Testis (tissue), 3 donors: ENCODE measurements around the gene PVR. TPM values are rescaled to one million over a fixed set of nuclear protein-coding genes. Genes with fewer than 3 reads are reported as not detected.

Source experiments
- DNase-seq: peaks from one replicate; pipeline ENCODE4 v3.0.0-alpha.2; 2019
- H3K27ac ChIP-seq, 2 donors: fragments of 200-600 bp; sonication (generic); one replicate each; pipeline ENCODE4 v1.5.1; 2019
- H3K27me3 ChIP-seq: fragments of 200-600 bp; sonication (generic); one replicate; pipeline ENCODE4 v1.5.1; 2019
- H3K36me3 ChIP-seq: fragments of 200-600 bp; sonication (generic); one replicate; pipeline ENCODE4 v1.5.1; 2017; ENCODE audit warnings: low read depth; ENCODE audit errors: missing control alignments
- H3K4me1 ChIP-seq: fragments of 200-600 bp; sonication (generic); one replicate; pipeline ENCODE4 v1.5.1; 2019
- H3K4me3 ChIP-seq, 2 donors: fragments of 200-600 bp; sonication (generic); one replicate each; pipeline ENCODE4 v1.5.1; 2017 to 2019
- H3K9me3 ChIP-seq: fragments of 200-600 bp; sonication (generic); one replicate; pipeline ENCODE4 v1.5.1; 2017
- CTCF ChIP-seq, 3 experiments: fragments of 450-650 bp in 2 of 3; fragments of 200-600 bp in 1 of 3; sonication (generic) in 1 of 3; IDR thresholded peaks; one replicate each; pipeline ENCODE4 v1.5.1; 2016 to 2019; ENCODE audit warnings: antibody characterized with exemption in 3 of 3, mild to moderate bottlenecking in 2 of 3, moderate library complexity in 1 of 3
- POLR2A ChIP-seq: fragments of 450-650 bp; IDR thresholded peaks from one replicate; pipeline ENCODE4 v1.6.1; 2017; ENCODE audit warnings: antibody characterized with exemption, mild to moderate bottlenecking, moderate library complexity
- WGBS, 2 donors: methylation state at CpG; one replicate each; pipeline ENCODE4 v1.1.5; 2018; 5-methylcytosine and 5-hydroxymethylcytosine counted together
- intact Hi-C: fragments of 100-400 bp; cut with DNase I; formaldehyde crosslinking; loops from one replicate; pipeline ENCODE4 v1.15.1; 2023; ENCODE audit warnings: low total_unique reads
- polyA plus RNA-seq: library from polyadenylated mRNA; stranded (reverse); fragments of 350-450 nt; fragmentation: Illumina TruSeq; extraction: RNeasy Lipid Tissue Mini Kit (QIAGEN cat#74804); gene quantifications from one replicate; pipeline ENCODE4 v1.2.3, GENCODE V29; 2014; ENCODE audit warnings: low read depth, low replicate concordance; ENCODE audit not compliant: insufficient read depth
- total RNA-seq, 2 donors: library from RNA; depleted of rRNA; stranded (reverse); fragments of >200 nt; gene quantifications; one replicate each; pipeline ENCODE4 v1.2.3, GENCODE V29; 2016

The PVR gene
- total and polyA plus RNA-seq, 3 donors from 2014 or later: 29.1 to 41.1 (median 31.9) TPM

GRCh38 chr19:44648631-44649251 is 5.0 kb downstream of the PVR start:
- 76 to 78% methylated on average over 3 of the region's 3 CpGs for WGBS, 2 donors
- Histone ChIP-seq H3K36me3 (no peaks in the 10 kb centered on the region), H3K4me1 (peaks cover 8% of the 10 kb centered on the region), H3K4me3 (no peak overlapping the region), H3K27ac (no peak overlapping the region), H3K27me3 (no peaks in the 10 kb centered on the region), H3K9me3 (no peaks in the 10 kb centered on the region)
- intact Hi-C loops: no loop called here
- DNase-seq: peak; percentile 53
- TF ChIP-seq POLR2A: no peak
- no peak for TF ChIP-seq CTCF (IDR thresholded peaks at IDR 0.05)

GRCh38 chr19:44649578-44650145 is 6.0 kb downstream of the PVR start:
- Histone ChIP-seq H3K27ac (no peak overlapping the region), H3K4me1 (peaks cover 8% of the 10 kb centered on the region), H3K9me3 (no peaks in the 10 kb centered on the region), H3K27me3 (no peaks in the 10 kb centered on the region), H3K4me3 (no peak overlapping the region), H3K36me3 (no peaks in the 10 kb centered on the region)
- no peak for DNase-seq
- 93 to 95% methylated on average over 15 of the region's 15 CpGs for WGBS, 2 donors
- TF ChIP-seq POLR2A: no peak
- TF ChIP-seq CTCF (IDR thresholded peaks at IDR 0.05): no peak
- intact Hi-C loops: loop anchor here (10.0 kb wide), 1 partner anchor 75 kb away; no protein-coding TSS in a partner anchor

- H3K4me3 ChIP-seq: no peak overlapping the region
- H3K9me3 ChIP-seq: no peaks in the 10 kb centered on the region
- no peaks in the 10 kb centered on the region for H3K27me3 ChIP-seq
- H3K27ac ChIP-seq: no peak overlapping the region
- no peaks in the 10 kb centered on the region for H3K36me3 ChIP-seq
- peaks cover 2% of the 10 kb centered on the region for H3K4me1 ChIP-seq
- no peak for TF ChIP-seq POLR2A
- TF ChIP-seq CTCF (IDR thresholded peaks at IDR 0.05): no peak
- intact Hi-C loops: loop anchor here (10.0 kb wide), 1 partner anchor 79 kb away; no protein-coding TSS in a partner anchor
- 92 to 94% methylated on average over 5 of the region's 5 CpGs for WGBS, 2 donors
- DNase-seq: no peak
Measured at GRCh38 chr19:44653343-44653742, 9.6 kb downstream of the PVR start.

DNA sequence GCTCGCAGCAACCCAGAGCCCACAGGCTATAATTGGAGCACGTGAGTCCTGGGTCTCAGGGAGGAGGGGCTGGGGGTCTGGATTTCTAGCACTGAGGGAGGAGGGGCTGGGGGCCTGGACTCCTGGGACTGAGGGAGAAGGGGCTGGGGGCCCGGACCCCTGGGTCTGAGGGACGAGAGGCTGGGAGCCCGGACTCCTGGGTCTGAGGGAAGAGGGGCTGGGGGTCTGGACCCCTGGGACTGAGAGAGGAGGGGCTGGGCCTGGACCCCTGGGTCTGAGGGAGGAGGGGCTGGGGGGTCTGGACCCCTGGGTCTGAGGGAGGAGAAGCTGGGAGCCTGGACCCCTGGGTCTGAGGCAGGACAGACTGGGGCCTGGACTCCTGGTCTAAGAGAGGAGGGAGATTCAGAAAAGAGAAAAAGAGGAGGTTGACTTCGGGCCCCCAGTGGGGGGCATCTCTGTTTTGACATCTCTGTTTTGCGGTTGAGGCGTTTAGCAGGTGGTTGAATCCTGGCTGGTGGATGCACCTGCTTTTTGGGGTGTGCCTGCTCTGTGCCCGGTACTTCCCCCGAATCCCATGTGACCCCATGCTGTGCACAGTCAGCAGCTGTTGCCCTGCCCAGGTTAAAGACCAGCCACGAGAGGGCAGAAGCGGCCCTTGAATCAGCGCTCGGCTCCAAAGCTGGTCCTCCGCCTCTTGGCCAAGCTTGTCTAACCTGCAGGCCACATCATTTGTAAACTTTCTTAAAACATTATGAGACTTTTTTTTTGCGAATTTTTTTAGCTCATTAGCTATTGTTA is 10.5 kb downstream of the PVR start:
- DNase-seq: peak; percentile 80
- 64 to 70% methylated on average over 11 to 16 of the region's 16 CpGs for WGBS, 2 donors
- Histone ChIP-seq H3K4me3 (no peak overlapping the region), H3K36me3 (no peaks in the 10 kb centered on the region), H3K4me1 (no peaks in the 10 kb centered on the region), H3K9me3 (no peaks in the 10 kb centered on the region), H3K27me3 (no peaks in the 10 kb centered on the region), H3K27ac (no peak overlapping the region)
- intact Hi-C loops: loop anchor here (10.0 kb wide), 1 partner anchor 79 kb away; no protein-coding TSS in a partner anchor
- TF ChIP-seq CTCF (IDR thresholded peaks at IDR 0.05) (peak; percentile 15 to 44 (median 35)), POLR2A (no peak)
